GM21576 (cell line): ENCODE measurements around the gene SPANXD.
"Not testable (repeated sequence)": the region's sequence is repeated elsewhere in the genome, so short reads cannot be mapped to it uniquely, and the experiment has no call there.

Experiments used
- ATAC-seq: cut with Tn5 transposase; IDR thresholded peaks from one replicate; pipeline ENCODE4 v1.9.1; 2021; ENCODE audit warnings: mild to moderate bottlenecking, moderate library complexity; ENCODE audit not compliant: unreplicated experiment

The SPANXD gene, protein sequence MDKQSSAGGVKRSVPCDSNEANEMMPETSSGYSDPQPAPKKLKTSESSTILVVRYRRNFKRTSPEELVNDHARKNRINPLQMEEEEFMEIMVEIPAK

DNA sequence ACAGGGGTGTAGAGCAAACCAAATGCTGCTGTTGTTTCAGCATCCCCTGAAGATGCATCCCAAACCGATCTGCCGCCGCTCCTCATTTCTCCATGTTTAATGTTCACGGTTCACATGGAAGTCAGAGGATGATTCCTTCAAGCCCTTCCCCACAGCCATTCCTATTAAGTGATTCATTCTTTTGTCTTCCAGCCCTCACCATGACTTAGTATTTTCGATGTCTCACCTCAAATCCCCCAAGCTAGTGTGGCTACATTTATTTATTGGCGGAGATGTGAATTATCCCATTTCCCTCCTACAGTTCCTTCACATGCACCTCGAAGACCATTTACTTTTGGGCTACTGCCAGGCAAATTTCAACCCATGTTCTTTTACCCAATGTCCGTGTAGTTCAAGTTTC is at the start of gene SPANXD:
Gene SPANXD (minus strand): TSS at position 101 of the 400 bp plus-strand sequence. CDS start 334 bp downstream, outside the sequence.
- not testable (repeated sequence) for ATAC-seq

DNA sequence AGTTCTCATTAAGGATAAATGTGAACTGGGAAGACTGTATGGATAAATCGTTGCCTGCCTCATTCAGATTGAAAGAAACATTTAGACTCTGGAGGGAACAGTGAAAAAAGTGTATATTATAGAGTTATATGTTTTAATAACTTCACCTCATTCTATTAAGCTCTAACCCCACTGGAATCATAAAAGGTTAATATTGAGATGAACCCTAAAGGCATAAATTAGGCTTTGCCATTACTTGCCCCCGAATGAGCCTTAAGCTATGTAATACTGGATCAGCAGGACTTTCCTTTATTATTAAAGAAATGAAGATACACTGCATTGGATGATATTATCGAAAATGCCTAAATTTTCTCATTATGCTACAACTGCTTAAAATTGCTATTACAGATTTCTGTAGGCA is 44.1 kb upstream of the SPANXD start:
- no peak for ATAC-seq

DNA sequence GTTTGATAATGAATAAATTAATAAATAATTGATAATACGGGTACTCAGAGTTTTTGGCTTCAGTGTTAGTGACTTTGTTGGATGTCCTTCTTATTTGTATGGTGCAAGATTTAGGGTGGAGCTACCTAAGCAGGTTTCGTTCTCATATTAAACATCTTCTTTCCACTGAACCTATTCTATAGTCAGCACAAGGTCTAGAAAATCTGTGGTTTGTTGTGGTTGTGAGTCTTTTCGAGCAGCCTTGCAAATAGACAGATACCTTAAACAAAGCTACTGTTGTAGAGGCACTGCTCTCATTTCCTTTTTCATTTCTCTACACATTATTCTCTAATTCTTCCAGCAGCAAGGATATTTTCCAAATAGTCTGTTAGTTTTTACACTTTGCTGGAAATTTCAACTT is 38.1 kb upstream of the SPANXD start:
- ATAC-seq: no peak

DNA sequence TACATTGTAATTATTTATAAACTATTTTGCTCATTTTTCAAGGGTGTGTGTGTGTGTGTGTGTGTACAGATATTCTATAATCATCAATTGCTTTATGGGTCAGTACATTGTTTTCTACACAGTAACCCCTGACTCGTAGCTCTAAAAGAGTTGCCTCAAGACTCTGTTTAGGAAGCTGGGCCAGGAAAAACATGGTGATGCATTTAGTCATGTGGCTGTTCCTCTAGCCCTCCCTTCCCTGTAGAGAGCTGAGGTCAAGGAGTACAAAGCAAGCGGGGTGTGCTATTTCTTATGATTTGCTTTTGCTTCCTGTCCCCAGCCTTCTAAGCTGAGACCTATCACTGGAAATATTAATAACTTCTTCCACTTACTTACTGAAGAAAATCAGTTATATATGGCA is 34.8 kb upstream of the SPANXD start:
- no peak for ATAC-seq

DNA sequence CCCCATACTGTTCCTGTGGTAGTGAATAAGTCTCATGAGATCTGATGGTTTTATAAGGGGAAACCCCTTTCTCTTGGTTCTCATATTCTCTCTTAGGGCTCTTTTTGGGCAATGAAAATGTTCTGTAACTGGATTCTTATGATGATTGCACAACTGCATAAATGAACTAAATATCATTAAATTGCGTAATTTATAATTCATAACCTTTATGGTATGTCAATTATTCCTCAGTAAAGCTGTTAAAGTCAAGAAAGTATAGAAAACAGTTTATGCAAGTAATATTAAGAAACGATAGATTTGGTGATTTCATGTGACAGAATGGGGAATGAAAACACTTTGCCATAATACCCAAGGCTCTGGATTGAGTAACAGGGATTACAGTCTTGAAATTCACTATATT is 33.5 kb upstream of the SPANXD start:
- no peak for ATAC-seq

DNA sequence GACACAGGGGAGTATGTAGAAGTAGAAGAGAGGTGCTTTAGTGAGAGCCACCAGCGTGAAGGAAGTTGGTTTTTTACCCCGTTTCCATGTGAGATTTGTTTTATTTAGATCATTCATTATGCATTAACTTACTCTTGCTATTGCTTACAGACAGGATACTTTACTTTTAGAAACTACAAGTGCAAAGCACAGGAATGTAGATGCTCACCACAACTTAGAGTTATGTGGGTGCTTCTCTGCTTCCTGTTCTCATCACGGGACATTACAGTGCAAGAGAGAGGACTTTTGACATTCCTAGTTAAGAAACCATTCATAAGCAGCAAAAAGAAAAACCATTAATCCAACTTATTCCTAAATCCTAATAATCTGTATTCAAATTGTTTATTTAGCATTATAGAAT is 25.6 kb upstream of the SPANXD start:
- no peak for ATAC-seq

DNA sequence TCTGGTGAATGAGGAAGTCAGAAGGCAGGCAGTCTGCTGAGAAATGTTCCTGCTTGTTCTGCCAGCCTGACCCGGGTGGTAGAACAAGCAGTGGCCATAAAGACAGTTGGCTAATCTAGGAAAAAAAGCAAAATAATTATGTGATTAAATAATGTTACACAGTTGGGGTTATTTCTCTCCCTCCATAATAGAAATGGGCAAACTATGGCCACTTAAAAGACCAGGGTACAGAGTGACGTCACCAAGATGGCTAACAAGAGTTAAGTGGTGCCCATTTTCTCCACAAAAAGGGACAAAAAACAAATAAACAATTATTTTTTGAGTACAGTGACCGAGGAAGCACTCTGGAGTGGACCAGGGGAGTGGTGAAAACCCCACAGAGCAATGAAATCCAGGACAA is 16.1 kb upstream of the SPANXD start:
- no peak for ATAC-seq

DNA sequence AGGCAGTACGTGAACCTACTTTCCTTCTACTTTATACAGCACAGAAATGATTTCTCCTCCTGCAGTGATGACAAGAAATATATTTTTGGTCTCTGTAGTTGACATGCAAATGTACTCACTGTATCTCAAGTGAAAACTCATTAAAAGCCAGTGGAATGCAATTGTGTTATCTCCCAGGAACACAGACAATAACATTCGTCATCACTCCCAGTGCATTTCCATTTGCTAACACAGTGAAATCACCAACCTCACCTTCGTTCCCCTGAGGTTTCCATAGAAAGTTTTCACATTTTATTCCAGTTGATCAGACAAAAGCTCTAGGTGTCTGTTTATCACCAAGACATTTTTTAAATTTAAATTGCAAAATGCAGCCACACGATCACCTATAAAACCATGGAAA is 2.5 kb upstream of the SPANXD start:
- ATAC-seq: no peak

DNA sequence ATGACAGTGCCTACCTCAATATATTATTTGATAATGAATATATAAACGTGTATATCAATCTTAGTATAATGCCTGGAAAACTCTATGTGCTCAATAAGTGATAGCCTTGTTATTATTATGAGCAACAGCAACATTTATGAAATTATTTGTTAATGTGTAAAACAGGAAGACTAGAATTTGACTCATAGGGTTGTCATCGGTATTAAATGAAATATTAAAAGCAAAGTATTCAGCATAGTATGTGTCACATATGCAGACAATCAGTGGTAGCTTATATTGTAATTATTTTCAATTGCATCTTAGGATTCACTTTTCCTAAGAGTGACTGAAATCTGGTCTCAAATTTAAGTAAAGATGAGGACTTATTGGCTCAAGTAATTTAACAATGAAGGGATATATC is 24.6 kb downstream of the SPANXD start:
- no peak for ATAC-seq

DNA sequence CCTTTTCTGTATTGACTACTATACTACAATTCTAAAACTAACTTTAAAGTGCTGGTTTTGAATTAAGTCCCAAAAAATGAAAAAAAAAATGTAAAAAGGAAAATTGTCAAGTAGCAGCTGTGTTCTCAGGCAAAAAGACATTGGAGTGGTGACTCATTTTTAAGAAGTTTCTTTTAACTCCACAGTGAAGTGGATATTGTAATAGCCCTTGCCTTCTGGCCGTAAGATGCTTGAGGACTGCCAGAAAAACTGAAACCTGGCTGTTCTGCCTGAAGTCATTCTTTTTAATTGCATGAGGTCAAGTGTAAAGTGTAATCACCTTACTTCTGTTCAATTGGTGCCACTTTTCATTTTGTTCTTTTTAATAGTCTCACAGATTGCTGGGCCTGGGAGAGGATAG is 28.9 kb downstream of the SPANXD start:
- no peak for ATAC-seq

DNA sequence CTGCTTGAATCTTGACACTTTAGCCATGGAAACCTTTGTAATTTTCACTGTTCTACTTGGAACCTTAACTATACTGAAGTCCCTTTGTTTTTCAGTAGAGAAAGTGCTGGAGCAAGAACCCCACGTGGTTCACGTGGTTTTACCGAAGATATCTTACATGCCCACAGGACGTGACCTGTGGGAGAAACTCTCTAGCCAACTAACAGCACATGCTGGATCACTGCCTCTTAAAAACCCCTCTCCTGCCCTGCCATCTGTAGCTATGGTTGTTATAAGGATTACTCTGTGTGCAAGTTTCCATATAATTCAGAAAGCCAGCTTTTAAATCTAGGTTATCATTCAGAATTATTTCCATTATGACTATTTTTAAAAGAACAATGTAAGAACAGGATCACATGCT is 30.2 kb downstream of the SPANXD start:
- ATAC-seq: no peak

DNA sequence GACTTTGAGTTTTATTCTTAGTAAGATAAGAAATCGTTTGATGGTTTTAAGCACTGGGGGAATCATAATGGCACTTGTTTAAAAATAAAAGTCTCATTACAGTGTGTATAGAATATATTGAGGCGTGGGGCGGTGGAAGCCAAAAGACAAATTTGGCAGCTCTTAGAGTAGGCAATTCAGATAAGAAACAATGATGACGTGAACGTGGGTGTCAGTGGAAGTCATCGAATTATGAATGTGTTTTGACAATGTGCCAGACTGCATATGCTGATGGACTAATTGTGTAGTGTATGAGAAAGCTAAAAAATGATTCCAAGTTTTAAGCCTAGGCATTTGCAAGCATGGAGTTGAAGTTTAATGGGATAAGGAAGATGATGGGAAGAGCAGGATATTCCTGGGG is 35.8 kb downstream of the SPANXD start:
- ATAC-seq: no peak

DNA sequence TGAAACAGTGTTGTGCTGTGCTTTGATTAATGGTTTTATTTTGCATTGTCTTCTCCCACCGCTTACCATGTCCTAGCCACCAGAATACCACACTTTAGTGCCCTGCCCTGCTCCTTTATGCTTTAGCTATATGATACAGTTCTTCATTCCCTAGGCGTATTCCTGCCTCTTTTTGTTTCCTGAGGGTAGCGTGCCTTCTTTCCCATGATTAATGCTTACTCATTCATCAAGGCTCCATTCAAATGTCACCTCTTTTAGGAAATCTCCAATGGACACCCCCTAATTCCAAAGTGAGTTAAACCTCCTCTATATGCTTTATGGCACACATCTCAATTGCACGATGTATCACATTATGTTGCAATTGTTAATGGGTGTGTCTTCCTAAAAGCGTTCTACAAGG is 46.3 kb downstream of the SPANXD start:
- no peak for ATAC-seq
